ENCODE measurements around the gene SMIM20.

- no peak for TF ChIP-seq GATA3 (IDR thresholded peaks at IDR 0.05; ENCODE audit: low read depth, low read length)
- TF ChIP-seq GATA2 (IDR thresholded peaks at IDR 0.05; ENCODE audit: low read depth, low read length), result no peak; the same call in none of the 2 replicates
Observed at GRCh38 chr4:25913056-25913850, 767 bp upstream of the SMIM20 start.

Data from SH-SY5Y (cell line).